HL-60 (cell line): ENCODE data around the gene JMY.

Source experiments
- DNase-seq, 2 experiments: peaks; one replicate each; pipeline ENCODE4 v3.0.0-alpha.2; 2010 to 2020; ENCODE audit warnings: low read depth in 1 of 2, low spot score in 1 of 2
- H3K27ac ChIP-seq: fragments of 250-450 bp; sonication (Bioruptor Pico); replicated peaks from 2 replicates; pipeline ENCODE4 v1.5.1; 2020; ENCODE audit warnings: mild to moderate bottlenecking, moderate library complexity
- H3K27me3 ChIP-seq: fragments of 250-450 bp; sonication (Bioruptor Pico); 2 replicates; pipeline ENCODE4 v1.5.1; 2021; ENCODE audit warnings: mild to moderate bottlenecking, moderate library complexity; ENCODE audit not compliant: insufficient read depth, poor library complexity, severe bottlenecking
- H3K4me3 ChIP-seq: replicated peaks from 2 replicates; pipeline ENCODE4 v1.5.1; 2011; ENCODE audit warnings: mild to moderate bottlenecking, control low read depth, low read length; ENCODE audit not compliant: insufficient read depth
- GABPA ChIP-seq: IDR thresholded peaks from 2 replicates; pipeline ENCODE4 v1.6.1; 2012; ENCODE audit warnings: low read depth
- POLR2AphosphoS5 ChIP-seq: IDR thresholded peaks from 2 replicates; pipeline ENCODE4 v1.6.1; 2012; ENCODE audit warnings: low read depth
- SPI1 ChIP-seq: IDR thresholded peaks from 2 replicates; pipeline ENCODE4 v1.6.1; 2012; ENCODE audit warnings: low read depth, mild to moderate bottlenecking, borderline replicate concordance
- TF ChIP-seq, protein P1 (sequence below): IDR thresholded peaks from 2 replicates; pipeline ENCODE4 v1.6.1; 2012; ENCODE audit warnings: low read depth; ENCODE audit not compliant: insufficient replicate concordance
- TF ChIP-seq, protein P2 (sequence below): IDR thresholded peaks from one replicate; pipeline ENCODE4 v1.5.1; 2011; ENCODE audit warnings: low read length, control low read depth, inconsistent platforms; ENCODE audit not compliant: insufficient read depth

Gene JMY

DNA sequence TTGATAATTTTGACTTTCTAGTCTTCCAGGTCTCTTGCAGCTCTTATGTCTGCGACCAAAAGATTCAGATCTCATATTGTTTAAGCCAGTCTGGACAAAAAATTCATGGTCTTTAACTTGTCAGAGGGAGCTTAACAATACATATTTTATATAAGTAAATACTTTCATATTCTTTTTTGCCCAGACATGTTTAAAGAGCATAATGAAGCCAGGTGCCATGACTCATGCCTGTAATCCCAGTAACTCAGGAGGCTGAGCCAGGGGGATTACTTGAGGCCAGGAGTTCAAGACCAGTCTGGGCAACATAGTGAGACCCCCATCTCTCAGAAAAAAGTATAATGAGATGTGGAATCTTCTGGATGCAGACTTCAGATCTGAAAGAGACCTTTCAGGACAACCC, 69.8 kb downstream of the JMY start:
- TF ChIP-seq POLR2AphosphoS5 (no peak), GABPA (no peak), SPI1 (no peak)
- TF ChIP-seq, protein P1, sequence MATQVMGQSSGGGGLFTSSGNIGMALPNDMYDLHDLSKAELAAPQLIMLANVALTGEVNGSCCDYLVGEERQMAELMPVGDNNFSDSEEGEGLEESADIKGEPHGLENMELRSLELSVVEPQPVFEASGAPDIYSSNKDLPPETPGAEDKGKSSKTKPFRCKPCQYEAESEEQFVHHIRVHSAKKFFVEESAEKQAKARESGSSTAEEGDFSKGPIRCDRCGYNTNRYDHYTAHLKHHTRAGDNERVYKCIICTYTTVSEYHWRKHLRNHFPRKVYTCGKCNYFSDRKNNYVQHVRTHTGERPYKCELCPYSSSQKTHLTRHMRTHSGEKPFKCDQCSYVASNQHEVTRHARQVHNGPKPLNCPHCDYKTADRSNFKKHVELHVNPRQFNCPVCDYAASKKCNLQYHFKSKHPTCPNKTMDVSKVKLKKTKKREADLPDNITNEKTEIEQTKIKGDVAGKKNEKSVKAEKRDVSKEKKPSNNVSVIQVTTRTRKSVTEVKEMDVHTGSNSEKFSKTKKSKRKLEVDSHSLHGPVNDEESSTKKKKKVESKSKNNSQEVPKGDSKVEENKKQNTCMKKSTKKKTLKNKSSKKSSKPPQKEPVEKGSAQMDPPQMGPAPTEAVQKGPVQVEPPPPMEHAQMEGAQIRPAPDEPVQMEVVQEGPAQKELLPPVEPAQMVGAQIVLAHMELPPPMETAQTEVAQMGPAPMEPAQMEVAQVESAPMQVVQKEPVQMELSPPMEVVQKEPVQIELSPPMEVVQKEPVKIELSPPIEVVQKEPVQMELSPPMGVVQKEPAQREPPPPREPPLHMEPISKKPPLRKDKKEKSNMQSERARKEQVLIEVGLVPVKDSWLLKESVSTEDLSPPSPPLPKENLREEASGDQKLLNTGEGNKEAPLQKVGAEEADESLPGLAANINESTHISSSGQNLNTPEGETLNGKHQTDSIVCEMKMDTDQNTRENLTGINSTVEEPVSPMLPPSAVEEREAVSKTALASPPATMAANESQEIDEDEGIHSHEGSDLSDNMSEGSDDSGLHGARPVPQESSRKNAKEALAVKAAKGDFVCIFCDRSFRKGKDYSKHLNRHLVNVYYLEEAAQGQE = no peak
- TF ChIP-seq, protein P2, sequence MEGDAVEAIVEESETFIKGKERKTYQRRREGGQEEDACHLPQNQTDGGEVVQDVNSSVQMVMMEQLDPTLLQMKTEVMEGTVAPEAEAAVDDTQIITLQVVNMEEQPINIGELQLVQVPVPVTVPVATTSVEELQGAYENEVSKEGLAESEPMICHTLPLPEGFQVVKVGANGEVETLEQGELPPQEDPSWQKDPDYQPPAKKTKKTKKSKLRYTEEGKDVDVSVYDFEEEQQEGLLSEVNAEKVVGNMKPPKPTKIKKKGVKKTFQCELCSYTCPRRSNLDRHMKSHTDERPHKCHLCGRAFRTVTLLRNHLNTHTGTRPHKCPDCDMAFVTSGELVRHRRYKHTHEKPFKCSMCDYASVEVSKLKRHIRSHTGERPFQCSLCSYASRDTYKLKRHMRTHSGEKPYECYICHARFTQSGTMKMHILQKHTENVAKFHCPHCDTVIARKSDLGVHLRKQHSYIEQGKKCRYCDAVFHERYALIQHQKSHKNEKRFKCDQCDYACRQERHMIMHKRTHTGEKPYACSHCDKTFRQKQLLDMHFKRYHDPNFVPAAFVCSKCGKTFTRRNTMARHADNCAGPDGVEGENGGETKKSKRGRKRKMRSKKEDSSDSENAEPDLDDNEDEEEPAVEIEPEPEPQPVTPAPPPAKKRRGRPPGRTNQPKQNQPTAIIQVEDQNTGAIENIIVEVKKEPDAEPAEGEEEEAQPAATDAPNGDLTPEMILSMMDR = no peak
- Histone ChIP-seq H3K27ac (no peak overlapping the region), H3K27me3 (no peaks in the 10 kb centered on the region), H3K4me3 (no peak overlapping the region)
- DNase-seq = no peak

DNA sequence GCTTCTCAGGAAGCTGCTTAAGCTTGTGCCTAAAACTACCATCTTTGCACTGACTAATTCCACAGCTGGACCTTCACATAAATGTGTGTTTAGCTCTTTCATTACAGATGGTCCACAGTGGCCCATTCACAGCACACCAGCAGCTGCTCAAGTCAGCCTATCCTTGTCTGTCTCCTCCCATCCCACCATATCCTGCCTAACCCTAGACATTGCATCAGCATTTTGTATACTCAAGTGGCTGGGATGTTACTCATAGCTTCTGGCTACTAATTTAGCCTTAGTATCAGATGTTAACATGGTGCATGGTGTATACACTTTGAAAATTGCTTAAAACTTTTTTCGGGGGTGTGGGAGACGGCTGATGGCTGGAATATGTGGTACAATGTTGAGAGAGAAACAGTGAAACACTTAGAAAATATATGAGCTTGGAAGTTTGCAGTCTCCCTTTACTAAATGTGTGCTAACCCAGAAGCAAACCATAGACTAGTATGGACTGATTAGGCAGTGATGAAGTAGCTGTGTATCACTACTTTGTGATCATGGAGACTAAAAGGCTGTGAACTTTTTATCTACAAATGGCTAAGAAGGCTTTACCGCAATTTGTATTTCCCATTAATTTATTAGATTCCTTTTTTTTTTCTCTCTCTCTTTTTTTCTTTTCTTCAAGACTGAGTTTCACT, 83.1 kb downstream of the JMY start:
- TF ChIP-seq GABPA (no peak), POLR2AphosphoS5 (no peak), SPI1 (no peak)
- TF ChIP-seq, protein P2 = no peak
- TF ChIP-seq, protein P1 = no peak
- DNase-seq = no peak
- Histone ChIP-seq H3K4me3 (no peak overlapping the region), H3K27me3 (no peaks in the 10 kb centered on the region), H3K27ac (no peak overlapping the region)

DNA sequence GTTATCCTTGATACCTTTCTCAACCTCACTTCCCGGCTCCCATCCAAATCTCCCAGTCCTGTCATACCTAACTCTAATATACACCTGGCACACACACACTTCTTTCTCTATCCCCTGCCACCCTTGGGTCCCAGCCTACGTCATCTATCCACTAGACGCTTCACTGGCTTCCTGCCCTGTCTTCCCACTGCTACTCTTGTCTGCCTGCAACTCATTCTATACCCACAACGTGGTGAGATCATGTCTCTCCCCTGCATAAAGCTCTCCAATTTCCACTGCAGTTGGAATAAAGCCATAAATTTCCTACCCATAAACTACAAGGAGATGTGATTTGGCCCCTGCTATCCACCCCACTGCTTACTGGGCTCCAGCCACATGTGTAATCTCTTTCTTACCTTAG, 93.5 kb downstream of the JMY start:
- Histone ChIP-seq H3K27me3 (no peaks in the 10 kb centered on the region), H3K27ac (no peak overlapping the region), H3K4me3 (no peak overlapping the region)
- TF ChIP-seq, protein P2 = no peak
- TF ChIP-seq GABPA (no peak), SPI1 (no peak), POLR2AphosphoS5 (no peak)
- TF ChIP-seq, protein P1 = no peak
- DNase-seq = no peak
